ENCODE results near the gene DBP.
"Not testable (repeated sequence)": the region's sequence is repeated elsewhere in the genome, so short reads cannot be mapped to it uniquely, and the experiment has no call there.

Gene DBP

DNA sequence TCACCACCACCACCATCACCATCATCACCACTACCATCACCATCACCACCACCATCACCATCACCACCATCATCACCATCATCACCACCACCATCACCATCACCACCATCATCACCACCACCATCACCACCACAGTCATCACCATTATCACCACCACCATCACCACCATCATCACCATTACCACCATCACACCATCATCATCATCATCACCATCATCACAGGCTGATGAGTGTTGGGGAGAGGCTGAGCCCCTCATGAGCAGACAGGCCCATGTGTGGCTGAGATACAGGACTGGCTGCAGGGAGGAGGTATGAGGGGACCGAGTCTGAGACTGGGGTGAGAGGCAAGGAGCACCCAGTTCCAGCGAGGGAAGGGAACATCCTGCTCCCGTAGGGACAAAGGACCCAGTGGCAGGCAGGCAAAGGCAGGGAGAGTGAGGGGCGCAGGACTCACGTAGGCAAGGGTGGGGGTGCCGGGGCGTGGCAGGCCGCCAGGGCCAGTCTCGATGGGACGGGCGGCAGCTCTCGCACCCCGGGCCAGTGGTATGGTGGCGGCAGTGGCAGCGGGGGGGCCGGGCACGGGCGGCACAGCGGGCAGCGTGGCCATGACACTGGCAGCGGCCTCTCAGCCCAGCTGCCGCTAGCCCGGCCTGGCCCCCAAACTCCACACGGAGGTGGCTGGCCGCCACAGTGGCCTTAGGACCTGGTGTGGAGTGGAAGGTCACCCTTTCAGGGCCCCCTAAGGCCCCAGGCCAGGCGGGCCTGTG, 32.9 kb upstream of the DBP start:
- DNase-seq, result no peak
- in situ Hi-C loops (cut with MboI; ENCODE audit: low pct_unique_long_range_greater_than_20kb, low sequenced_read_pairs), result no loop called here

DNA sequence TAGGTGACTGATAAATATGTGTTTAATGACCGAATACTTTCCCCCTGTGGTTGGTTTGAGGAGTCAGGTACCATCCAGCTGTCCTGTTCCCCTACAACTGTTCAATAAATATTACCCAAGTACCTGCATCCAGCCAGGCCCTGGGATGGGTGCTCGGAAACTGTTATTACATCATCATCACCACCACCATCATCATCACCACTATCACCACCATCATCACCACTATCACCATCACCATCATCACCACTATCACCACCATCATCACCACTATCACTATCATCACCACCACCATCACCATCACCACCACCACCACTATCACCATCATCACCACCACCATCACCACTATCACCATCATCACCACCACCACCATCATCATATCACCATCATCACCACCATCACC, 31.6 kb upstream of the DBP start:
- no peak for DNase-seq
- in situ Hi-C loops (cut with MboI; ENCODE audit: low pct_unique_long_range_greater_than_20kb, low sequenced_read_pairs), result no loop called here

DNA sequence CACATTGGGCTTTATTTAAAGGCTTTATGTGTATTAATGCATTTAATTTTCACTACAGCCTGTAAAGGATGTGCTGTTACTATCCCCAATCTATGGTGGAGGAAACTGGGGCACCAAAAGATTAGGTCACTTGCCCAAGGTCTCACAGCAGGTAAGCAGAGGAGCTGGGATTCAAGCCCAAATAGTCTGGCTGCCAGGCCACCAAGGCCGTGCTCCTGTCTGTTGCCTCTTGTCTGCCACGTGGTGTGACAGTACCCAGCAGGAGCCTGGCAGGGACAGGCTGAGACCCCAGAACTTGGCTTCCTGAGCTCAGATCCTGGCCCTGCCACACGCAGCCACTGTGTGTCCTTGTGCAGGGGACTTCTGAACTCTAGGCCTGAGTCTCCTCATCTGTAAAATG, 31.2 kb upstream of the DBP start:
- DNase-seq, result no peak
- in situ Hi-C loops (cut with MboI; ENCODE audit: low pct_unique_long_range_greater_than_20kb, low sequenced_read_pairs), result no loop called here

DNA sequence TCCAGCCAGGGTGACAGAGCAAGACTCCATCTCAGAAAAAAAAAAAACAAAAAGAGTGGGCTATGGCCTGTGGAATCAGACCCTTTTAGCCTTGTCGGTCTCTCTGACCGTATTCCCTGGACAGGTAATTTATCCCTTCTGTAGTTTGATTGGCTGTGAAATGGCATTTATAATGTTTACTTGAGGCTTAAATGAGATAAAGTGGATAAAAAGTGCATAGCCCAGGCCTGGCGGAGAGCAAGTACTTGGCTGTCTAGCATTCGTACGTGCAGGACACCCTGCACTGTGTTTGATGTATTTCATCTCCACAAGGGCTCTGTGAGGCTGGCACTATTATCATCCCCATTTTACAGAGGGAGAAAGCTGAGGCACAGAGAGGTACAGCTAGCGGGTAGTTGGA, 28.6 kb upstream of the DBP start:
- in situ Hi-C loops (cut with MboI; ENCODE audit: low pct_unique_long_range_greater_than_20kb, low sequenced_read_pairs), result no loop called here
- no peak for DNase-seq

DNA sequence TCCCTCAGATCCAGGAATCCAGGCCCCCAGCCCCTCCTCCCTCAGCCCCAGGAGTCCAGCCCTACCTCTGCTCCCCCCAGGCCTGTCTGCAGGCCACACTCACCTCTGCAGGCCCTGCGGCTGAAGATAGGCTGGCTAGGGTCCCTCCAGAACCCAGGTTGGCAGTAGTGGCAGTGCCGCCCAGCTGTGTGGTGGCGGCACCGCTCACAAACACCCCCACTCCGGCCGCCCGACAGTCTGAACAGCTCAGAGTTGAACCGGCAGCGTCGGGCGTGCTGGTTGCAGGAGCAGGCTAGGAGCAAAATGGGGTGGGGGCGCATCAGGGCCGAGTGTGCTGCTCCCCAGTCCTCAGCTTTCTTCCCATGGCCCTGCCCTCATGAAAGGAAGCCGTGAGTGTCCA, 27.3 kb upstream of the DBP start:
- in situ Hi-C loops (cut with MboI; ENCODE audit: low pct_unique_long_range_greater_than_20kb, low sequenced_read_pairs), result no loop called here
- no peak for DNase-seq

DNA sequence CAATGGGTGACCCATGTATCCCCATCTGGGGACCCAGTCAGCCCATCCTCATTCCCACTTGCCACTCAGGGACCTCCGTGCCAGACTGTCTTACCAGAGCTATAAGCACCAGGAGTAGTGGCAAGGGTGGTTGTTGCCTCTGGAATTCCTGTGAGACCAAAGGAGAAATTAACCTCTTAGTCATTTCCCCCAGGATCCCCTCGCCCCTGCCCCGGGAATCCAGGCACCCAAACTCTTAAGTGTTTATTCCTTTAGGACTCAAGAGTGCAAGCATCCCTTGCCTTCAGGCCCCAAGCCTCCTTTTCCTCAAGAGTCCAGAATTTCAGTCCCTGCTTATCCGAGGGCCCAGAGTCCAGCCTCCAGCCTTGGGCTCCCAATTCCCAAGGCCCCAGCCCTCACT, 26.5 kb upstream of the DBP start:
- DNase-seq, result no peak
- in situ Hi-C loops (cut with MboI; ENCODE audit: low pct_unique_long_range_greater_than_20kb, low sequenced_read_pairs), result no loop called here

DNA sequence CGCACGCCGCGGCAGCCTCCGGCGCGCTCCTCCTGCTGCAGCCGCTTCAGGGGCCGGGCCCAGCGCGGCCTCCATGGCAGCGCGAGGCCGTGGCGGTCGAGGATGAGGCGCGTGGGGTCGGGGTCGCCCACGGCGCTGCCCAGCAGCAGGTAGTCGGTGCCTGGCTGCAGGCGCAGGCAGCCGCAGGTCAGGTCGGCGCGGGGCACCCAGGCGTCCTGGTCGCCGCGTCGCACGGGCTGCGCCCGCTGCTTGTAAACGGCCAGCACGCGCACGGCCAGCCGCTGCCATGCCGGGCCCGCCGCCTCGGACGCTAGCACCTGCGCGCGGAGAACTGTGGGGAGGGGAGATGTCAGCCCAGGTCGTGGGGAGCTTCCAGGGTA, 24.5 kb upstream of the DBP start:
- DNase-seq, result no peak

DNA sequence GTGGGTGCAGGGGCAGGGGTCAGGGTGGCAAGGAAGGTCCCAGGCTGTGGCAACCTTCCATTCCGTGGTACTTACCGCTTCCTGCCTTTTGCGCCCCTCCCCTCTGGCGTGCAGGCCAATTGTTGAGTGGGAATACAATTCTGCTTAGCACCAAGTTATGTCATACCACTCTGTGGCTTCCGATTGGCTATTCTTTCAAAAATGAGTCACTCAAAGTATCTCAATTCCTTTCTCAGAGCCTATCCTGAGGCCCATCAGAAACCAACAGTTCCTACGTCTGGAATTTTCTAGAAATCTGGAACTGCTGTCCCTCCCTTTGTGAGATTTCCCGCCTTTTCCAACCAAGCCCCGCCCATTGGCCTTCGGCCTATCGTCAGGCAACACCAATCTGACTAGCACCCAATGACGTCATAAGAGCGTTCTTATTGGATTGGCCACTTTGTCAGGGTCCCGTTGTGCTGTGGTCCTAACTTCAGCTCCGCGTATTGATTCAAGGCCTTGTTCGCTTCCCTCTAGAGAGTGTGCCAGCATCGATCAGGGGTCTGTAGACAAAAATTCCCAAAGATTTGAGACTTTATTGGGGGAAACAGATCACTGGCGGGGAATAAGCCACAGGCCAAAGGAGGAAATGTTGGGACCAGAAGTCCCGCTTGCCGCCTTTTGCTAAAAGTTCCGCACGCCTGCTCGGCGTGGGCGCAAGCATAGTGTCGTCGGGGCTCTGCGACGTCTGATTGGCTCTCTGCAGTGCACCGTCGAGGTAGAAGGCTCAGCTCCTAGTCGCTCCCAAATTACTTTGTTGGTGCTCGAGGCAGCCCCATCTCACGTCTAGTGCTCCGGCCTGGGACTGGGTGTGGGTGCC, 23.9 kb upstream of the DBP start:
- in situ Hi-C loops (cut with MboI; ENCODE audit: low pct_unique_long_range_greater_than_20kb, low sequenced_read_pairs), result no loop called here
- peak; percentile 90 for DNase-seq

More for the DNA sequence above, 24.5 kb upstream of the DBP start:
- in situ Hi-C loops (cut with MboI; ENCODE audit: low pct_unique_long_range_greater_than_20kb, low sequenced_read_pairs), result no loop called here

DNA sequence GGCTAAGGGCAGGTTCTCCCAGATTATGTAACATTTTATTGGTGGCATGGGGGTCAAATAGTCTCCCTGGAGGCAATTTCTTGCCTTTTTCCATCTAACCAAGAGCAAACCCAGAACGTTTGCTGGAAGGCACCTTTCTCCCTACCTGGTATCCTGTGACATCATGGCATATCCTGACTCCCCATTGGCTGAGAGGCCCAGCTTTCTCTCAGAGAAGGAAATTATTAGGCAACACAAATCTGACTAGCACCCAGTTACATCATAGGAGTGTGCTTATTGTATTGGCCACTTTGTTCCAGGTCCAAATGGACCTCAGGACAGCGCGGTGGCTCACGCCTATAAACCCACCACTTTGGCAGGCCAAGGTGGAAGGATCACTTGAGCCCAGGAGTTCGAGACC, 22.6 kb upstream of the DBP start:
- in situ Hi-C loops (cut with MboI; ENCODE audit: low pct_unique_long_range_greater_than_20kb, low sequenced_read_pairs), result no loop called here
- no peak for DNase-seq

DNA sequence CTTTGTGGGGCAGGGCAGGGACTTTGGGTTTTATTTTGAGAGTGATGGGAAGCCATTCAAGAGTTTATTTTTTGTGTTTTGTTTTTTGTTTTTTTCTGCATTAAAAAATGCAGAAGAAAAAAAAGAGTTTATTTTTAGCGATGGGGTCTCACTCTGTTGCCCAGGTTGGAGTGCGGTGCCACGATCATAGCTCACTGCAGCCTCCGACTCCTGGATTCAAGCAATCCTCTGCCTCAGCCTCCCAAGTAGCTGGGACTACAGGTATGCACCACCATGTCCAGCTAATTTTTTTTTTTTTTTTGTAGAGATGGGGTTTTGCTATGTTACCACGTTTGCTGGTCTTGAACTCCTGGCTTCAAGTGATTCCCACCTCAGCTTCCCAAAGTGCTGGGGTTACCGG, 21.3 kb upstream of the DBP start:
- no peak for DNase-seq
- in situ Hi-C loops (cut with MboI; ENCODE audit: low pct_unique_long_range_greater_than_20kb, low sequenced_read_pairs), result no loop called here

DNA sequence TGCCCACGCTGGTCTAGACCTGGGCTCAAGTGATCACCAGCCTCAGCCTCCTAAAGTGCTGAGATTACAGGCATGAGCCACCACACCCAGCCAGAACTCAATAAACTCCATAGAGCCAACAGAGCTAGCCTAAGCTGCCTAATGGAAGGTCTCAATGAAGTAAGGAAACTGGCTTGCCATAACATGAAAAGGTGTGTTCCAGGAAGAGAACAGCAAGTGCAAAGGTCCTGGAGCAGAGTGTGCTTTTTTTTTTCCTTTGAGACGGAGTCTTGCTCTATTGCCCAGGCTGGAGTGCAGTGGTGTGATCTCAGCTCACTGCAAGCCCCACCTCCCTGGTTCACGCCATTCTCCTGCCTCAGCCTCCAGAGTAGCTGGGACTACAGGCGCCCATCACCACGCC, 20.6 kb upstream of the DBP start:
- DNase-seq; in situ Hi-C loops (cut with MboI; ENCODE audit: low pct_unique_long_range_greater_than_20kb, low sequenced_read_pairs): not testable (repeated sequence)

DNA sequence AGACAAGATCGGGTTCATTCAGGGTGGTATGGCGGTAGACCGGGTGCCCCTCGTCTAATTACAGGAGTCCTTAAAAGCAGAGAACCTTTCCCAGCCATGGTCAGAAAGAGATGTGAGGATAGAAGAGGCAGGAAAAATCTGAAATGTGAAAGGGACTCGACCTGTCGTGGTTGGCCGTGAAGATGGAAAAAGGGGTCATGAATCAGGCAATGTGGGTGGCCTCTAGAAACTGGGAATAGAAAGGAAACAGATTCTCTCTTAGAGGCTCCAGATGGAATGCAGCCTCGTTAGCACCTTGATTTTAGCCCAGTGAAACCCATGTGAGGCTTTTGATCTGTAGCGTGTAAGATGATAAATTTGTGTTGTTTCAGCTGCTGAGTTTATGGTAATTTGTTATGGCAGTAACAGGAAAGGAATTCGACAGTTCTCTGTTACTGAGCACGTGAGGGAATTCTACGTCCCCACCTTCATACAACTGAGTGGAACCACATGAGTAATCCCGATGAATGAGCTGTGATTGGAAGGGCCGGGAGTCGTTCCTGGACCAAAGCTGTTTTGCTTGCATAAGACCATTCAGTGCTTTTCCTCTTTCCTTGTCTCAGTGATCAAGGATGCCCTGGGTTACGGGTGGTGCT, 19.8 kb upstream of the DBP start:
- no peak for DNase-seq
- in situ Hi-C loops (cut with MboI; ENCODE audit: low pct_unique_long_range_greater_than_20kb, low sequenced_read_pairs), result no loop called here

DNA sequence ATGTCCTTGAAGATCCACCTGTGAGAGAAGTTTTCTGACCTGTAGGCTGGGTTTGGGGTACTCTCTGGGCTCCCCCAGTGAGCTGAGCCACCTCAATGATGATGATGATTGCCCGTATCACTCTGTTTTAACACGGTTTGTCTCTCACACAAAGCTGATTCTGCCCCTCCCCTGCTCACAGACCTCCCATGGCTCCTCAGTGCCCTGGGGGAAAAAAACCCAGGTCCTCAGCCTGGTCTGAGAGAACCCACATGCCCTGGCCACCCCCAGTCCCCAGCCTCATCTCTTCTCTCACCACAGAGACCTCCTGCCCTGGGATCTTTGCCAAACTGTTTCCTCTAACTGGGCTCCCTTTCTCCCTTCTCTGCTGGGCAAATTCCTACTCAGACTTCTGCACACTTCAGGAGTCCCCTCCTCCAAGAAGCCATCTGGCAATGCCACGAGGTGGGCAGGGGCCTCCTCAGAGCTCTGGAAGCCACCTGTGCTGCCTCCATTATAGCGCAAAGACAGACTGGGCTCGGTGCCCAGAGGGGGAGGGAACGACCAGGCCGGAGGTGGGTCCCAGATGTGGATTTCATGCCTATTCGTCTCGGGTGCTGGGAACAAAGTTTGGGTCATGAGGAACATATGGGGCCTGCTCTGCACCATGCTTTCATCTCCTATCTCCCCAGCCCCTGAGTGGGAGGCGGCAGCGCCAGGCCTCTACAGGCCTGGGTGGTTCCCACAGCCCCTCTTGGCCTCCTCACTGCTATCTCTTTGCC, 17.3 kb upstream of the DBP start:
- in situ Hi-C loops (cut with MboI; ENCODE audit: low pct_unique_long_range_greater_than_20kb, low sequenced_read_pairs), result no loop called here
- DNase-seq, result no peak

DNA sequence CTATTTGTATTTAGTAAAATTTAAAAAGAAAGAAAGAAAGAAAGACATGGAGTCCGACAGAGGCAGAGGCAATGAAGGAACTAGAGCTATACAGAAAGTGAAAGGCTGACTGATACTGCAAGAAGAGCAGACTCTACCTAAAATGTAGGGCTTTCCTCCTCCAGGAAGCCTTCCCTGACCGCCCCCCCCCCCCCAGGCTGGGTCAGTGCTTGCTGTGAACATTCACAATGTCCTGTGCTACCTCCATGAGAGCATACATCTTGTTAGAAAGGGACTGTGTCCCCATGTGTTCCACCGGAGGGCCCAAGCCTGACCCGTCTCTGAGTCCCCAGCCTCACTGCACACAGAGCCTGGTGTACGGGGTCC, 14.5 kb upstream of the DBP start:
- DNase-seq, result no peak
- in situ Hi-C loops (cut with MboI; ENCODE audit: low pct_unique_long_range_greater_than_20kb, low sequenced_read_pairs), result no loop called here

DNA sequence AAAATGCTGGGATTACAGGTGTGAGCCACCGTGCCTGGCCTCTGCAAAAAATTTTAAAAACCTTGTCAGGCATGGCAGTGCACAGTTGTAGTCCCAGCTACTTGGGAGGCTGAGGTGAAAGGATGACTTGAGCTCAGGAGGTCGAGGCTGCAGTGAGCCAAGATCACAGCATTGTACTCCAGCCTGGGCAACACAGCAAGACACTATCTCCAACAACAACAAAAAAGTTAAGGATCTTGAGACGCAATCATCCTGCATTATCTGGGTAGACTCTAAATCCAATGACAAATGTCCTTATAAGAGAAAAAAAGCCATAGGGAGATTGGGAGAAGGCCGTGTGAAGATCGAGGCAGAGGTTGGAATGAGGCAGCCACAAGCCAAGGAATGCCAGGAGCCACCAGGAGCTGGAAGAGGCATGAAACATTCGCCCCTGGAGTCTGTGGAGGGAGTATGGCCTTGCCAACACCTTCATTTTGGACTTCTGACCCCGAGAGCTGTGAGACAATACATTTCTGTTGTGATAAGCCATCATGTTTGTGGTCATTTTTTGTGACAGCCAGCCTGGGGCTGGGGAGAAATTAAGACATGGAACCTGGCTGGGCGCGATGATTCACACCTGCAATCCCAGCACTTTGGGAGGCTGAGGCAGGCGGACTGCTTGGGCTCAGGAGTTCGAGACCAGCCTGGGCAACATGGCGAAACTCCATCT, 13.9 kb upstream of the DBP start:
- in situ Hi-C loops (cut with MboI; ENCODE audit: low pct_unique_long_range_greater_than_20kb, low sequenced_read_pairs), result no loop called here
- no peak for DNase-seq

DNA sequence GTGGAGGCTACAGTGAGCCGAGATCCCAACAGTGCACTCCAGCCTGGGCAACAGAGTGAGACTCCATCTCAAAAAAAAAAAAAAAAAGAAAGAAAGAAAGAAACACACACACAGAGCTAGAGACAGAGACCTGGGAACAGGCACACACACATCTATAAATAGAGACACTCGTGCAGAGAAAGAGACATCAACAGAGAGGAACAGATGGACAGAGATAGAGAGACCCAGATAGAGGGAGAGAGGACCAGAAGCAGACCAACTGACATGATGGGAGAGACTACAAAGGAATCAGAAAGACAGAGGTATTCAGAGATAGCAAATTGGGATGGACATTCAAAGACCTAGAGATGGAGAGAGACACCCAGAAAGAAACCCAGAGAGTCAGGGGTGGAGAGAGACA, 11.0 kb upstream of the DBP start:
- in situ Hi-C loops (cut with MboI; ENCODE audit: low pct_unique_long_range_greater_than_20kb, low sequenced_read_pairs), result no loop called here
- DNase-seq, result no peak

DNA sequence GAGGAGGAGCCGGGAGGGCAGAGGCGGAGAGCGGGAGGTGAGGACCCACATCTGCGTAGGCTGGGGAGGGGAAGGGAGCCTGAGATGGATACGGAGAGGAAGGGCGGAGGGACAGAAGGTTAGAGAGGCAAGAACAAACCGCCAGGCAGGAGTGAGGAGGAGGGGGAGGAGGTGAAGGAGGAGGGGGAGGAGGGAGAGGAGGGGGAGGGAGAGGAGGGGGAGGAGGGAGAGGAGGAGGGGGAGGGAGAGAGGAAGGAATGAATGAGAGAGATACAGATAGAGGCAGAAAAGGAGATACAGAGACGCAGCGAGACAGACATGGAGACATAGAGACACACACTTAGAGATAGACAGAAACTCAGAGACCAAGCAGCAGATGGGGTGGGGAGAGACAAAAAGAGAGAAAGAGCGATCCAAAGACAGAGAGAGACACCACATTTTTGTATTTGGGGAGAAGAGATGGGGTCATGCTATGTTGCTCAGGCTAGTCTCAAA, 9.6 kb upstream of the DBP start:
- DNase-seq, result no peak
- in situ Hi-C loops (cut with MboI; ENCODE audit: low pct_unique_long_range_greater_than_20kb, low sequenced_read_pairs), result no loop called here

DNA sequence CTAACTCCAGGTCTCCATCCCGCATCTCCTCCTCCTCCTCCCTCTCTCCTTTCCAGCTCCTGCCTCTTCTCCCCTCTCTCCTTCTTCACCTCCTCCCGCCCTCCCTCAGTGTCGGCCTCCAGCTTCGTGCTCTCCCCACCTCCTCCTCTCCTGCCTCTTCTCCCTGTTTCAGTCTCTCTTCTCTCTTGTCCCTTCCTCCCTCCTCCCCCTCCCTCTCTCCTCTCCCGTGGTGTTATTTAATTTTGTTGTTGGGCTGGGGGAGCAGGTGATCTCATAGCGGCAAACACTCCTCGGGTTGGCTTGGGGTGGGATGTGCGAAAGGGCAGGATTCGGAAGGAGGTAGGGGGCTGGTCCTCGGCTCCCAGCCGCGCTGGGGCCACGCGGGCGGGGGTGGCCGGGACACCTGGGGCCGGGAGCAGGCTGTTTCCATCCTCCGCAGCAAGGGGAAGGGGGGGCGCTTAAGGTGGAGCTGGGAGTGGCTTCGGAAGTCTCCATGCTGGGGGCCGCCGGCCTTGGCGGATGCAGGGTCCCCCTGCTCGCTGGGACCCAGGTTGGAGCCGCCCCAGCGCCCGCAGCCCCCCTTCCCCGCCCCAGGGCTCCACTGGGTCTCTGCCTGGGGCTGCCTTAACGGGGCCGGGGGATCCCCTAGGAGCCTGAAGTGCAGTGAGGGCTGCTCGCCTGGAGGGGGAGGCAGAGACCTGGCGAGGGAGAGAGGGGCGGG, 9.0 kb upstream of the DBP start, which contains the start of gene CA11:
TSS of gene CA11 (minus strand) at position 187 of the 721 bp plus-strand sequence. CDS start 555 bp downstream, outside the sequence.
- in situ Hi-C loops (cut with MboI; ENCODE audit: low pct_unique_long_range_greater_than_20kb, low sequenced_read_pairs), result no loop called here
- peak; percentile 88 for DNase-seq

Data from KBM-7 (cell line).